Epithelial cell of proximal tubule (primary cell): ENCODE measurements around the gene NKX6-2. TPM values are rescaled to one million over a fixed set of nuclear protein-coding genes. Genes with fewer than 3 reads are reported as not detected.
"Not testable (repeated sequence)": the region's sequence is repeated elsewhere in the genome, so short reads cannot be mapped to it uniquely, and the experiment has no call there.

Experiments
- DNase-seq: peaks from one replicate; pipeline ENCODE4 v3.0.0-alpha.2; 2011; ENCODE audit warnings: low read depth
- H3K4me3 ChIP-seq: 2 replicates; pipeline ENCODE4 v1.5.1; 2011; ENCODE audit warnings: low read depth, mild to moderate bottlenecking, low read length
- CTCF ChIP-seq: conservative IDR thresholded peaks from 2 replicates; pipeline ENCODE4 v1.5.1; 2012; ENCODE audit warnings: low read depth, mild to moderate bottlenecking, low read length
- total RNA-seq: library from RNA; depleted of rRNA; stranded (reverse); fragments of >200 nt; gene quantifications from 2 replicates; pipeline ENCODE4 v1.2.3, GENCODE V29; 2015

The NKX6-2 gene
- total RNA-seq, 1 donor from 2014 or later: 1.2 TPM

GRCh38 chr10:132828681-132829080 is 42.7 kb upstream of the NKX6-2 start:
- DNase-seq: no peak
- no peak overlapping the region for H3K4me3 ChIP-seq
- TF ChIP-seq CTCF: no peak

- no peak for TF ChIP-seq CTCF
- no peak overlapping the region for H3K4me3 ChIP-seq
Measured at GRCh38 chr10:132827861-132828539, 42.1 kb upstream of the NKX6-2 start.

GRCh38 chr10:132827423-132827789 is 41.5 kb upstream of the NKX6-2 start:
- DNase-seq: no peak
- no peak for TF ChIP-seq CTCF
- no peak overlapping the region for H3K4me3 ChIP-seq

More at GRCh38 chr10:132827861-132828539, 42.1 kb upstream of the NKX6-2 start:
- DNase-seq: no peak

GRCh38 chr10:132826524-132827422 is 40.8 kb upstream of the NKX6-2 start:
- TF ChIP-seq CTCF: no peak
- DNase-seq: no peak

GRCh38 chr10:132825783-132826523 is 40.0 kb upstream of the NKX6-2 start:
- not testable (repeated sequence) for DNase-seq, H3K4me3 ChIP-seq

More at GRCh38 chr10:132826524-132827422, 40.8 kb upstream of the NKX6-2 start:
- H3K4me3 ChIP-seq: no peak overlapping the region

- TF ChIP-seq CTCF: no peak
- H3K4me3 ChIP-seq: no peak overlapping the region
- DNase-seq: no peak
Measured at GRCh38 chr10:132820056-132820455, 34.1 kb upstream of the NKX6-2 start.

- no peak for DNase-seq
- no peak overlapping the region for H3K4me3 ChIP-seq
- TF ChIP-seq CTCF: no peak
Measured at GRCh38 chr10:132817701-132818211, 31.8 kb upstream of the NKX6-2 start.
